RKO (cell line): Measurements from ENCODE around the gene GNPTG.

Source experiments
- DNase-seq: peaks from one replicate; pipeline ENCODE4 v3.0.0-alpha.2; 2016; ENCODE audit warnings: low spot score

The GNPTG gene

DNA sequence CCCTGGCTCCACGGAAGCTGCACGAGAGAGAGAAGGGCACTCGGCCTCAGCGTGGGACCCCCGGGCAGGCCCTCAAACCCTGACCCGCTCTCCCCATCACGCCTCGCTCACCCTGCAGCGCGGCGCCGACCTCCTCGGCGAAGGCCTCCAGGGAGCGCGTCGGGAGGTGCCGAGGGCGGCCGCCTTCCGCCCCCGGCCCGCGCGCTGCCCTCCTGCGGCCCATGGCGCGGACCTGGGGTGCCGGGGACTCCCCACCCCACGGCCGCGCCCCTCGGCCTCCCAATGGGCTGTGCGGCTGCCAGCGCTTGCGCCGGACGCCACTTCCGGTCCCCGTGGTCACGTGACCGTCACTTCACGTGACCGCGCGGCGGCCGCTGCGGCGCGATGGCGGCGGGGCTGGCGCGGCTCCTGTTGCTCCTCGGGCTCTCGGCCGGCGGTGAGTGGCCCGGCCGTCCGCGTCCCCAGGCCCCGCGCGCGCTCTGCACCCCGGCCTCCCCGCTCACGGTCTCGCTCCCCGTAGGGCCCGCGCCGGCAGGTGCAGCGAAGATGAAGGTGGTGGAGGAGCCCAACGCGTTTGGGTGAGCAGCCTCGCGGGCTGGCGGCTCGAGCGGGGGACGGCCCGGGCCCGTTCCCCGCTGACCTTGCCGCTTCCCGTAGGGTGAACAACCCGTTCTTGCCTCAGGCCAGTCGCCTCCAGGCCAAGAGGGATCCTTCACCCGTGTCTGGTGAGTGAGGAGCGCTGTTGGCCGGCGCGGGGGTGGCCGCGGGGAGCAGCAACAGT is at the start of gene GNPTG, which contains the start of gene TSR3:
Gene GNPTG, plus strand, starts transcription at position 350 of the 781 bp plus-strand sequence. Its CDS starts 35 bp downstream, at position 385.
Gene TSR3, minus strand, starts transcription at position 297 of the 781 bp plus-strand sequence. Its CDS starts 74 bp downstream, at position 223.
- DNase-seq = peak; percentile 87

DNA sequence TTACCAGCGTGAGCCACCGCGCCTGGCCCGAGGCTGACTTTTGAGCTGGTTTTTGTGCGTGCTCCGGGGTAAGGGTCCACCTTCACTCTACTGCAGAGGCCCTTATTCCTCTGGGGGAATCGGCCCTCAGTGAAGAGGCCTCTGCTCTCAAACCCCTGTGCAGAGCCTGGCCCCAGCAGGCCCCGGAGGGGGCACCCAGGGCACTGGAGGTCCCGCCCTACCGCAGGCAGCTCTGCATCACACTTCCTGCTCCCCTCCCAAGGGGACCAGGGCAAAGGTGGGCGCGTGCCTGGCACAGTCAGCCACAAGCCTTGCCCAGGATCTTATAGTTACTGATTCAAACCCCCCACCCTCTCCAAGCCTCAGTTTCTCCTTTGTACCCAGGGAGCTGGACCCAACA is 45.9 kb upstream of the GNPTG start:
- no peak for DNase-seq

DNA sequence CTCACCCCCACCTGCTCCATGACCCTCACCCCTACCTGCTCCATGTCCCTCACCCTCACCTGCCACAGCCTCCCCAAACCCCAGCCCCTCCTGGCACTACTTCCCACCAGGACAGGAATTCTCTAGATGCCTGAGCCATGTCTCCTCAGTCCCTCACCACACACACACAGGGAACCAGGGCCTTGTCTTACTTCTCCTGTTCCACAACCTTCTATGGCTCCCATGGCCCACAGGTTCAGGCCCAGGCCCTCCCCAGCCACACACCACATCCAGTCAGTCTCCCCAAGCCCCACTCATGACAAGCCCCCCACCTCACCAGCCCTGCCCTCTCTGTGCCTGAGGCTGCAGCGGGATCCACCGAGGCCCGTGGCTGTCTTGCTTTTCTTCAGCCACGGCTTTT is 45.4 kb upstream of the GNPTG start:
- no peak for DNase-seq

DNA sequence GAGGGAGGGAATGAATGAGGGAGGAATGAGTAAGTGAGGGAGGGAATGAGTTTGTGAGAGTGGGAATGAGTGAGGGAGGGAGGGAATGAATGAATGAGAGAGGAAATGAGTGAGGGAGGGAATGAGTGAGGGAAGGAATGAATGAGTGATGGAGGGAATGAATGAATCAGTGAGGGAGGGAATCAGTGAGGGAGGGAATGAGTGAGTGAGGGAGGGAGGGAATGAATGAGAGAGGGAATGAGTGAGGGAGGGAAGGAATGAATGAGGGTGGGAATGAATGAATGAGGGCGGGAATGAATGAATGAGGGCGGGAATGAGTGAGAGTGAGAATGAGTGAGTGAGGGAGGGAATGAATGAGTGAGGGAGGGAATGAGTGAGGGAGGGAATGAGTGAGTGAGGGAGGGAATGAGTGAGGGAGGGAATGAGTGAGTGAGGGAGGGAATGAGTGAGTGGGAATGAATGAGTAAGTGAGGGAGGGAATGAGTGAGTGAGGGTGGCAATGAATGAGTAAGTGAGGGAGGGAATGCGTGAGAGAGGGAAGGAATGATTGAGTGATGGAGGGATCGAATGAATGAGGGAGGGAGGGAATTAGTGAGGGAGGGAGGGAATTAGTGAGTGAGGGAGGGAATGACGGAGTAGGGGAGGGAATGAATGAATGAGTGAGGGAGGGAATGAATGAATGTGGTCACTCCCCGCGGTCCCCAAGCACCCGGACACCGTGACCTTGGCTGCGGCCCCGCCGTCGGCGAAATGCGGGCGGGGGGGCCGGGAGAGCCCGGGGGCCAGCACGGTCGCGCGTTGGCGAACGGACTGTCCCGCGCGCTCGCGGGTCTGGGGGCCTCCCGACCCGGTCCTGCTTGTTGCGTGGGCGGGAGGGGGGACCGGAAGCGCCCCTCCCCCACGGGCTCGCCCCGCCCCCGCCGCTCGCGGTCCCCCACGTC is 43.4 kb upstream of the GNPTG start:
- peak; percentile 82 for DNase-seq

DNA sequence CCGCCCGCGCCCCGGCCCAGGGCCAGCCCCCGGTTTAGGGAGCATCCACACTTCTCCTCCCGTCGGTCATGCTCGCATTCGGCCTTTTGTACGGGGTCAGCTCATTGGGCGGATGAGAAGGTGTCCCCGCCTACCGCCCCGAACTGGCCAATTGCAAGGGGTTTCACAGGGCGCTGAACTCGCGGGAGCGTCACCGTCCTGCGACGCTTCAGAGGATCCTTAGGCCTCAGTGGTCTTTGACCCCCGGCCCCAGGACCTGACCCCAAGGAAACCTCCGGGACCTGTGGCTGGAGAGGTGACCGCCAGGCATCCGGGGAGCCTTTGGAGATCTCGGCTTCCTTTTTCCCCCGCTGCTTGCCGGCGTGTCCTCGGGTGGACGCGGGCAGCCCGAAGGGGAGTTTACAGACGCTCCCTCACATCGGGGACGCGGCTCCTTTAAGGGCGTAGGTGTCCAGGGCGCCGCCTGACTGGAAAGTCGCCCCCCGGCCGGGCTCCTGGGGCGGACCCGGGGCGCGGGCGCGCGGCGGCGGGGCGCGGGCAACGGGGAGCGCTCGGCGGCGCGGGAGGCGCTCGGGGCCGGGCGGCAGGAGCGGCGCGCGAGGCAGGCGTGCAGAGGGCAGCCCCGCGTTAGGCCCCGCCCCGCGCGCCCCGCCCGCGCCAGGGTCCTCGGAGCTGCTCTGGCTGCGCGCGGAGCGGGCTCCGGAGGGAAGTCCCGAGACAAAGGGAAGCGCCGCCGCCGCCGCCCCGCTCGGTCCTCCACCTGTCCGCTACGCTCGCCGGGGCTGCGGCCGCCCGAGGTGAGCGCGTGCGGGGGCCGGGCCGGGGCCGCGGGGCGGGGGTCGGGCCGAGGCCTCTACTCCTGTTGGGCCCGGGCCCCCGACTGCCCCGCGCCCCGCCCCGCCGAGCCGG is 42.5 kb upstream of the GNPTG start, which contains the start of gene UBE2I:
Gene UBE2I, plus strand, starts transcription at position 660 of the 909 bp plus-strand sequence. CDS start 4,395 bp downstream, outside the sequence.
- peak; percentile 96 for DNase-seq

DNA sequence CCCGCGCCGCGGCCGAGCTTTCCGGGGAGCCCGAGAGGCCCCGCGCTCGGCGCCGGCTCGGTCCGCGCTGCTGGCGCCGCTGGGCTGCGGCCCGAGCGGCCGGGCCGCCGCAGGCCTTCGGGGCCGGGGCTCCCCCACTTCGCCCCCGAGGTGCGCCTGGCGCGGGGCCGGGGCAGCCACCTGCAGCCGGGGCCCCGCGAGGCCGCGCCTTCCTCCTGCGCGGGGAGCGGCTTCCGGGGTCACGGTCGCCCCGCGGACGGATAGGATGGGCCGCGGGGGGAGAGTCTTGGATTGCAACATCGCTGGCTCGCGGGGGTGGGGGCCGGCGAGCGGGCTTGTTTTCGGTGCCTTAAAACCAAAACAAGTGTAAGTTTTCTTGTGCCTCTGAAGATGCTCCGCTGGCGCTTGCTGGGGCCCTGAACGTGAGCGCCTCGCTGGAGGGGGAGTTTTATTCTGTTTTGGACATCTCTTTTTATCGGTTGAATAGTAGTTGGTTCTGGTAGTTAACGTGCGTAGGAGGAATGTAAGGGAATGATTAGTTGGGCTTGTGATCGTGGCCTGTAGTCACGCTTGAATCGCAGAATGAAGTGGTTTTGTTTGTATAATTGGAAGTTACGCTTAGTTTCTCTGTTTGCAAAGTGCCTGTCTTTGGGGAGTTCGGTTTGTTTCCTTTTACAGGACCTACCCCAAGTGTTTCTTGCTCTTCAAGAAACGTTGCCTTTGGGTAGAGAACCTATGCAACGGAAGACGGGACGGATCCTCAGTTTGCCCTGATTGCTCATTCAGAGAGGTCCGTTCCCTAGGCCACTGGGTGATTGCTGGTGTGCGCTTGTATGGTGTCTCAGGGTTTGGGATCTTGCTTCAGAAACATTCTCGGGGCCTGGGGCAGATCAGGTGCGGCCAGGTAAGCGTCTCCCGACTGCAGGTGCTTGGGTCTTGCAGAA is 41.6 kb upstream of the GNPTG start:
- peak; percentile 48 for DNase-seq

DNA sequence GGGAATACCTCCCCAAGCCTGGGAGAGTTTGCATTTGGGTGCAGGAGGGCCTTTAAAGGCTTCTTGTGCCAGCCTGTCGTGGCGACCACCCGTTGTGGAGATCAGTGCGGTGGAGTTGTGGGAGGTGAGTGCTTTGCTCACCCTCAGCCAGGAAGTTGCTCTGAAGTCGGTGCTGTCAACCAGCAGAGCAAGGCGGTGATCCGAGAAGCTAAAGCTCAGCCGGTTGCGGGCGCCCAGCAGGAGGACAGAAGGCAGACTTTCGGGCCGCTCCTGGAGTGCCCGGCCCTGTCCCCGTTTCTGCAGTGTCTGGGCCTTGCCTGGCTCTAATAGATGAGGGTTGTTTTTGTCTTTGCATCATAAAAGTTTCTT is 40.9 kb upstream of the GNPTG start:
- peak; percentile 37 for DNase-seq

DNA sequence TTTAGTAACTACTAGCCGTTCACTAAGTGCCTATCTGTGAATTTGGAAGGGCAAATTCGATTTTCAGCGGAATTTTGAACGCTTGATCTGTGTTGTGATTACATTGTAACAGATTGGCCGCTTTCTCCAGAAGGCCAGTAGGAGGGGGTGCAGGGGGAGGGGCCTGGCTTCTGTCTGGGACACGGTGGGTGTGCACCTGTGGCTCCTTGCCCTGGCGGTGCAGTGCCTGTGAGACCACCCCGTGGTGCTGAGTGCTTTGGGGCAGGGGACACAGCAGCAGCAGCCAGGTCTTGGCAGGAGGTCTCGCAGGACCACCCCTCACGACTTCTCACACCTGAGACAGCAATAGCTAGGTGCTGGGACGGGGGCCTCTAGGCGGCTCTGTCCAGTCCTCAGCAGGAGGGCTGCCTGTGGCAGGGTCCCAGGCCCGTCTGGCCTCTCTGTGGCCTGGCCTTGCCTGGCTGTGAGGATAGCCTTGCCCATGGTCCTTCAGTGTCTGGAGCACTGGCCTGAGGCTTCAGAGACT is 40.5 kb upstream of the GNPTG start:
- no peak for DNase-seq

DNA sequence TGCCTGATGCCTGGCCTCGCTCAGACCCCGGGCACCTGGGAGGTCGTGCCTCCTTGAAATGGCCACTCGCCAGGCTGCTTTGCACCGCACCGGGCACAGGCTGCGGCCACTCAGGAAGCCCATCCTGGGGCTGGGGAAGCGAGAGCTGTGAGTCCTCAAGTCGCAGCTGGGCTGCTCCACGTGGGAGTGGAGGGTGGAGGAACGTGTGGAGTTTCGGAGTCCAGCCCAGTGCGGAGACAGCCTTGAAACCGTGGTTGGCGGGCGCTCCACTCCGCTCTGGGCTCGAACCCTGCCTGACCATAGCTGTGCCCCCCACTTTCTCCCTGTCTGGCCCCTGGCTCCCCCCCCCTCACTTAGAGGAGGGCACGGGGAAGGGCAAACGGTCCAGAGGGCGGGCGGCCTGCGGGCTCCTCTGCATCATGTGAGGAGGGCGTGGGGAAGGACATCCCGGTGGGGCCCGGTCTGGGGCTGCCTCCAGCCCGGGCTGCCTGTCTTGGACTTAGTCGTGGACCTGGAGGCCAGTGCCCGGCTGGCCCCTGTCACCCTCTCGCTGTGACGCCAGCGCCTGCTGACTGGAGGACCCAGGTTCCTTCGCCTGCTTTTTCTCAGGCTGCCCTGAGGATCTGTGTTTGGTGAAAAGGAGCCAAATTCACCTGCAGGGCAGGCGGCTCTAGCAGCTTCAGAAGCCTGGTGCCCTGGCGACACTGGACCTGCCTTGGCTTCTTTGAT is 39.8 kb upstream of the GNPTG start:
- DNase-seq = no peak

DNA sequence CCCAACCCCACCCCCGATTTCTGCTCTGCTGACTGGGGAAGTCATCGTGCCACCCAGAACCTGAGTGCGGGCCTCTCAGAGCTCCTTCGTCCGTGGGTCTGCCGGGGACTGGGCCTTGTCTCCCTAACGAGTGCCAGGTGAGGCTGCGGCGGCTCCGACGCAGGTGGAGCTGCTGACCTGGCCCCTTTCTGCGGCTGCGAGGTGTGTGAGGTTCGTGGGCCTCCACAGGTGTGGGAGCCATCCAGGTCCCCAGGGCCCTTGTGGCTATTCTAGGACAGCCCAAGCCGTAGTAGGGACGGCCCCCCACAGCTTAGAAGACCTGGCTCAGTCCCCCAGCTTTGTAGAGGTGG is 39.3 kb upstream of the GNPTG start:
- no peak for DNase-seq

DNA sequence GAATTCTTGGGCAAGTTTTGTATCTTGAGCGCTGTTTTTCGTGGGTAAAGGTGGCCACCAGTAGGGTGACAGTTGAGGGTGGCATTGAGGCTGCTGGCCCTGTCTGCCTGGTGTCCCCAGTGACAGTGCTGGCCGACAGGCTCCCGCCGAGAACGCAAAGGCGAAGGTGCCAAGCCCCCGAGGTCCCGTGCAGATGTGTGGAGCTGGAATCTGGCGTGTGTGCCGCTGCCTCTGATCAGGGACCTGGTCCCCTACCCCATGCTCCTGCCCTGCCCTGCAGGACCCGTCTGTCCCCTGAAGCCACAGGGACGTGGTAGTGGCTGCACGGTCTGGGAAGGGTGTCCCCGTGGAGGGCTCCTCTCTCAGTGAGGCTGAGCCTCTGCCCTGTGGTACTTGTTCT is 38.8 kb upstream of the GNPTG start:
- no peak for DNase-seq

DNA sequence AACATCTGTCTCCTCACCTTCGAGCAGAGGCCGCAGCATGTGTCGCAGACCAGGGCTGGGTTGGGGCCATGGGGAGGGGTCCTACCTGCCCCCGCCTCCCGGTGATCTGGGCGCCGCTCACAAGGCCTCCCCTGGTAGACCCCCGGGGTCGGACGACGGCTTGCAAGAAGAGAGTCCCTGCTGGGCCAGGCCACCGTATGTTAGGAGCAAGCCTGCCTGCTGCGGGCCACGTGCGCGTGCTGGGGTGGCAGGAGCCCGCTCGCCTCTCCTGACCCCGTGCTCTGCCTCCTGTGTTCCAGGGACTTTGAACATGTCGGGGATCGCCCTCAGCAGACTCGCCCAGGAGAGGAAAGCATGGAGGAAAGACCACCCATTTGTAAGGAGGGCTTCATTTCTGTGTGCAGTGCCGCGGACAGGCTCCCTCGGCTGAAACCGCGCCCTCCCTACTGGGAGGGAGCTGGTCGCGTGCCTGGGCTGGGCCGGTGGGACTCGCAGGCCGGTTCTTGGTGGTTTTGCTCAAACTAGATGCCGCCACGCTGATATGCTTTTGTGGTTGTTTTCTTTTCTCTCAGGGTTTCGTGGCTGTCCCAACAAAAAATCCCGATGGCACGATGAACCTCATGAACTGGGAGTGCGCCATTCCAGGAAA is 37.9 kb upstream of the GNPTG start:
- DNase-seq = no peak

DNA sequence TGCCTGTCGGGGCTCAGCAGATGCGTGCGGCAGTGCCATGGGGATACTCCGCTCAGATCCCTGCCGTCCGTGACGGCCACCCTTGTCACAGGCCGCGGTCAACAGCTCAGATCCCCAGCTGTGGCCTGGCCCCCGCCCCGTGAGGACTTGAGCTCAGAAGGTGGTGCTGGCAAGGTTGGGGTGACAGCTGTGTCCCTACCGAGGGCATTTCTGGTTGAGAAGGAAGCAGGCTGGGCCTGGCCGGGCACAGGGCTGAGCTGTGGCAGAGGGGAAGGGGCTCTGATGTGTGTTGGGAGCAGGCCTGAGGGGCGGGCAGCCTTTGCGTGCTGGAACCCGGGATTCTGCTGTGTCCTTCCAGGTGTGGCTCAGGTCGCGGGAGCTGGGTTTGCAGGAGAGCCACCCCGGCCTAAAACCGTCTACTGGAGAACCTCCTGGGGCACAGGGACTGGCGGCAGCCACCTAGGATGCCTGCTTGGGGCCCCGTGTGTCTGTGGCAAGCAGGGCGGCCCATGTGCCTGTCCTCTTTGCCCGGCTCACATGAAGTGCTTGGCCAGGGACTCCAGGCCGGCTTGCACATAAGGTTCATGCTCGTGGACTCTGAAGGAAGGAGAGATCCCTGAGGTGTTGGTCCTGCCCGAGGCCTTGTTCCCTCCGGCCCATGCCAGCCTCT is 37.2 kb upstream of the GNPTG start:
- no peak for DNase-seq

DNA sequence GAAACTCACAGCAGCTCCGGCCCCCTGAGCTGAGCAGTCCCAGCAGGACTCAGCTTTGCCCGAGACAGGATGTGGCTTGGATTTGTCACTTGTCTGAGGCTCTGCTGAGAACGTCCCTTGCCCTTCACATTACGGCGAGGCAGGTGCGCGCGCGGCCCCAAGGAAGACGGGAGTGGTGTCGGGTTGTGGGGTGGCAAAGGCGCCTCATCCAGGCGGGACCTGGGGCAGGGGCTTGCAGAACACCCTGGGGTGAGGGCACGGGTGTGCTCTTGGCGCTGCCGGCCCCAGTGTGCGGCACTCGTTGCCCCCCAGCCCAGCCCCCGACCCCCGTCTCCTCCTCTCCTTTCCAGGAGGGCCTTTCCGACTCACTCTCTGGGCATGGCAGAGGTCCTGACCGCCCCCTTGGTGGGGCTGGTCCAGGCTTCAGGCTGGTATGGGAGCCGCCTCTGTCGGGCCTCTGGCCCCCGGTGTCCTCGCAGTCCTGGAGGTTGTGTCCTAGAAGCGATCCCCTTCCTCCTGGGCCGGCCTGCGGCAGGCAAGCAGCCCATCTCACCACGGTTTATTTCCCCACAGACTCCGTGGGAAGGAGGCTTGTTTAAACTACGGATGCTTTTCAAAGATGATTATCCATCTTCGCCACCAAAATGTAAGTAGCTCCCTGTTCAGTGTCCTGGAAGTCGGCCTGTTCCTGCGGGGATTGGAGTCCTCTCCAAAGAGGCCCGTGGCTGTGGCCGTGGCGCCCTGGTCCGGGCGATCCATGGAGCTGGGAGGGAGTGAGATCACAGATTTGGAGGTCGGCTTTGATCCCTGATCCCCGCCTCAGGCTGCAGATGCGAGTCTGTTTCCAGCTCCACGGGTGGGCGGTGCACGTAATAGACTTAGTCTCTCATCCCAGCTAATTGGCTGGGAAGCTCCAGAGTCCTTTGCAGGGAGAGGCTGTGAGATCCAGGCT is 36.4 kb upstream of the GNPTG start:
- DNase-seq = no peak

DNA sequence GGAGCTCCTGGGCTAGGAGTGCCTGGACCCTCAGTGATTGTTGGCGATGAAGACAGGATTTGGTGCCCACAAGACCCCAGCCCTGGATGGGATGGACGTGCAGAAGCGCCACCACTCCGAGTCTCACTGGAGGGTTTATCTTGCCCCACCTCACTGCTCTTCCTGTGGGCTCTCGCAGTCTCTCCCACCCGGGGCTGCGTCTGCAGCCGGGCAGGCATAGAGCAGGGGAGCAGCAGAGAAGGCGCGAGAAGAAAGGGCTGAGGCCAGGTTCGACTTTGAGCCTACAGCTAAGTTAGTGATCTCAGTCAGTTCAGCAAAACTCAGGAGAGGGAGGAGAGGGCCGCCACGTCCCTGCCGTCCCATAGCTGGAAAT is 35.7 kb upstream of the GNPTG start:
- DNase-seq = no peak

DNA sequence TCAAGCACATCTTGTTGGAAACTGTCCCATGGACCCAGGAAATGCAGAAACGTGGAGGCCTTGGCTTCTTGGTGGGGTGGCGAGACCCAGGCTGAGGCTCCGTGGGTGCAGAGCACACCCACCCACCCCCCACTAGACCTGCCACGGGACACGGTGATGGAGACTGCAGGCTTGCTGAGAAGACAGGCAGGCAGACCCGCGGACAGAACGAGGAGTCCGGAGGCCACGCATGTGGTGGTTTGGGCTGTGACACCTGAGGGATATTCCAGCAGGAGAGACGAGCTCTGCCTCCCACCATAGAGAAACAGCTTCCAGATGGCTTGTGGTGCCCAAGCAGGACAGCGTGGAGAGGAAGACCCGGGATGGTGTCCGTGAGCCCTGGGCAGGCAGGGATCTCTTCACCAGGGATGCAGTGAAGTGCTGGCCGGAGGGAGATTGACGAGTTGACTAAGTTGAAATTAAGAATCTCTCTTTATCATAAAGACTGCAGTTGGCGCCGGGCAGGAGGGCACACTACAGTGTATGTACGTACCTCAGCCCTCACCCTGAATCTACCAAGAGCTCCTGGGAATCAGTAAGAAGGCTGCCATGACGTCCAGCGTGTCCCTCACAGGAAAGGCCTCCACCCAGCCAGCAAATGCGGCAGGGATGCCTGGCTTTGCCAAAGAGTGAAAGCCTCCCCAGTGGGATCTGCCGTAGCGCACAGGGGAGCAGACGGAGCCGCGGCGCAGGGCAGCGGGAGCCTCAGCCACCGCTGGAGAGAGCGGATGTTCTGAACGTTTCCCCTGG is 34.1 kb upstream of the GNPTG start:
- DNase-seq = no peak

DNA sequence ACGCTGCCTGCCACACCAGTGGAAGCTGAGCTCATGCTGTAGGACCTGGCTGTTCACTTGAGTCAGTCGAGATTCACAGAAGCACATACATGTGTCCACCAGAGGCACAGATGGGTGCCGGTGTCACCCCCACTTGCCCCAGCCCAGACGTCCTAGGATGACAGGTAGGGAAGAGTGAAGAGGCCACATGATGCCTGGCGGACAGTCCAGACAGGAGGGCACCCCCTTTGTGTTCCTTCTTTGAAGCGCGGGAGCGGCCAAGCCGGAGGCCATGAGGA is 33.5 kb upstream of the GNPTG start:
- no peak for DNase-seq
